K562 (cell line): Measurements from ENCODE around the gene CDC45. TPM values are rescaled to one million over a fixed set of nuclear protein-coding genes. Genes with fewer than 3 reads are reported as not detected.

Source experiments
- ATAC-seq: fragments of 200-7000 bp; cut with Tn5 transposase; 3 replicates; pipeline ENCODE4 v1.9.1; 2020; ENCODE audit warnings: moderate library complexity
- BruUV-seq: library from RNA; stranded (reverse); fragments of 400-500 nt; replicated peaks from 2 replicates; lab custom pipeline; 2021; lab: Mats Ljungman, UMichigan
- CTCF ChIA-PET: fragments of 300-600 bp; formaldehyde crosslinking; extraction: SDS; loops from one replicate; lab custom pipeline; 2021; ENCODE audit warnings: low intra/inter-chr PET ratio; lab: Yijun Ruan, JAX
- POLR2A ChIA-PET: fragments of 300-600, 350-650 bp; sonication (Branson Sonifier 250); formaldehyde crosslinking; extraction: SDS; loops from one replicate; lab custom pipeline; 2021; ENCODE audit warnings: antibody characterized with exemption, inconsistent platforms; lab: Yijun Ruan, JAX
- DNase-seq, 4 experiments: peaks; one replicate each; pipeline versions ENCODE4 v3.0.0 to v3.0.0-alpha.2; 2011 to 2018; ENCODE audit warnings: low spot score in 3 of 4, mixed read lengths in 3 of 4; ENCODE audit errors: extremely low read depth in 1 of 4
- FAIRE-seq: peaks from 2 replicates; lab custom pipeline; 2011; peaks lifted over from hg19 to GRCh38; lab: Jason Lieb, UNC
- H2AFZ ChIP-seq: 2 replicates; pipeline ENCODE4 v1.6.0; 2011; ENCODE audit warnings: low read depth, low read length, control low read depth, inconsistent platforms
- H3K27ac ChIP-seq: fragments of 200-600 bp; 3 replicates; pipeline ENCODE4 v1.8.0; 2011; ENCODE audit warnings: low read depth, mild to moderate bottlenecking, control low read depth, inconsistent platforms, low read length, moderate library complexity, mixed read lengths; ENCODE audit errors: extremely low read depth
- H3K27me3 ChIP-seq, 2 experiments: fragments of 300-600 bp in 1 of 2; 2 replicates in 1 of 2; 3 replicates in 1 of 2; pipeline versions ENCODE4 v1.6.0 to v1.8.0; 2011; ENCODE audit warnings: inconsistent platforms in 2 of 2, low read length in 2 of 2, mild to moderate bottlenecking in 1 of 2, mixed read lengths in 1 of 2, moderate library complexity in 1 of 2; ENCODE audit not compliant: control insufficient read depth in 2 of 2, insufficient read depth in 2 of 2
- H3K36me3 ChIP-seq: fragments of 300-600 bp; 3 replicates; pipeline ENCODE4 v1.8.0; 2011; ENCODE audit warnings: mild to moderate bottlenecking, low read length, inconsistent platforms; ENCODE audit not compliant: control insufficient read depth, insufficient read depth
- H3K4me1 ChIP-seq, 2 experiments: fragments of 200-600 bp in 1 of 2; replicated peaks in 1 of 2; 2 replicates in 1 of 2; 3 replicates in 1 of 2; pipeline versions ENCODE4 v1.5.1 to v1.8.0; 2011; ENCODE audit warnings: inconsistent platforms in 2 of 2, low read length in 2 of 2, mild to moderate bottlenecking in 1 of 2, mixed read lengths in 1 of 2, moderate library complexity in 1 of 2; ENCODE audit not compliant: control insufficient read depth in 2 of 2, insufficient read depth in 2 of 2
- H3K4me2 ChIP-seq: 2 replicates; pipeline ENCODE4 v1.6.1; 2011; ENCODE audit warnings: low read length, control low read depth, inconsistent platforms, mixed read lengths; ENCODE audit not compliant: insufficient read depth
- H3K4me3 ChIP-seq: fragments of 200-600 bp; sonication (generic), shearing (Covaris generic); 2 replicates; pipeline ENCODE4 v1.5.1; 2016; ENCODE audit warnings: control low read depth, inconsistent platforms
- H3K79me2 ChIP-seq: fragments of 200-600 bp; 3 replicates; pipeline ENCODE4 v1.8.0; 2011; ENCODE audit warnings: low read length, inconsistent platforms; ENCODE audit not compliant: control insufficient read depth, insufficient read depth
- H3K9ac ChIP-seq, 2 experiments: 2 replicates each; pipeline versions ENCODE4 v1.6.0 to v1.6.1; 2011; ENCODE audit warnings: low read depth in 2 of 2, low read length in 2 of 2, control low read depth in 1 of 2, inconsistent platforms in 1 of 2, mild to moderate bottlenecking in 1 of 2, mixed read lengths in 1 of 2; ENCODE audit not compliant: insufficient read depth in 1 of 2
- H3K9me1 ChIP-seq: one replicate; pipeline ENCODE4 v1.6.0; 2011; ENCODE audit warnings: inconsistent platforms, mild to moderate bottlenecking, low read length, moderate library complexity; ENCODE audit not compliant: control insufficient read depth, insufficient read depth
- H3K9me3 ChIP-seq: replicated peaks from 2 replicates; pipeline ENCODE4 v1.5.1; 2011; ENCODE audit warnings: low read depth, low read length, inconsistent platforms; ENCODE audit not compliant: control insufficient read depth, insufficient read depth
- H4K20me1 ChIP-seq: replicated peaks from 2 replicates; pipeline ENCODE4 v1.6.1; 2011; ENCODE audit warnings: low read length, inconsistent platforms, mixed read lengths; ENCODE audit not compliant: control insufficient read depth, insufficient read depth
- CLOCK ChIP-seq: fragments of 250-450 bp; sonication (Bioruptor Pico); IDR thresholded peaks from 2 replicates; pipeline ENCODE4 v1.4.0; 2020; ENCODE audit warnings: mild to moderate bottlenecking, moderate library complexity, borderline replicate concordance
- COPS2 ChIP-seq: fragments of 450-650 bp; conservative IDR thresholded peaks from 2 replicates; pipeline ENCODE4 v1.6.1; 2016; ENCODE audit warnings: mild to moderate bottlenecking, moderate library complexity
- HEY1 ChIP-seq: fragments of 250-450 bp; sonication (Bioruptor Pico); IDR thresholded peaks from 2 replicates; pipeline ENCODE4 v1.5.0; 2020; ENCODE audit warnings: mild to moderate bottlenecking, moderate library complexity, borderline replicate concordance
- ID3 ChIP-seq, 2 experiments: fragments of 250-450 bp in 1 of 2; fragments of 450-650 bp in 1 of 2; sonication (Bioruptor Pico) in 1 of 2; IDR thresholded peaks; 2 replicates each; pipeline versions ENCODE4 v1.6.1 to v1.8.0; 2016 to 2021; ENCODE audit warnings: mild to moderate bottlenecking in 2 of 2, moderate library complexity in 2 of 2, missing compliant biosample characterization in 1 of 2, missing genetic modification characterization in 1 of 2
- MAFG ChIP-seq: fragments of 450-650 bp; conservative IDR thresholded peaks from 2 replicates; pipeline ENCODE4 v1.6.1; 2016; ENCODE audit warnings: missing genetic modification characterization, missing compliant biosample characterization
- POLR2A ChIP-seq: fragments of 450-650 bp; conservative IDR thresholded peaks from 2 replicates; pipeline ENCODE4 v1.6.1; 2016
- POLR2AphosphoS2 ChIP-seq: IDR thresholded peaks from 2 replicates; pipeline ENCODE4 v1.6.1; 2012; ENCODE audit warnings: low read length, improper control_type of control experiment
- POLR2B ChIP-seq: fragments of 450-650 bp; IDR thresholded peaks from 2 replicates; pipeline ENCODE4 v1.6.1; 2018; ENCODE audit warnings: low read depth; ENCODE audit not compliant: partially characterized antibody
- POLR2H ChIP-seq: IDR thresholded peaks from 2 replicates; pipeline ENCODE4 v1.6.1; 2016; ENCODE audit warnings: missing genetic modification characterization, low read depth, mild to moderate bottlenecking, control low read depth, missing compliant biosample characterization, moderate library complexity
- ZNF280B ChIP-seq: fragments of 250-450 bp; sonication (Bioruptor Pico); IDR thresholded peaks from 2 replicates; pipeline ENCODE4 v1.5.1; 2021; ENCODE audit warnings: mild to moderate bottlenecking
- ZNF316 ChIP-seq: fragments of 450-650 bp; IDR thresholded peaks from 2 replicates; pipeline ENCODE4 v1.6.1; 2016
- WGBS: fragments of 100-300 bp; shearing (Covaris generic); methylation state at CpG from one replicate; pipeline ENCODE4 v1.1.6; 2016; ENCODE audit warnings: low coverage, mixed read lengths; ENCODE audit not compliant: insufficient coverage; ENCODE audit errors: missing lambda C conversion rate; 5-methylcytosine and 5-hydroxymethylcytosine counted together
- in situ Hi-C: fragments of 300-500 bp; cut with MboI; formaldehyde crosslinking; loops from 4 replicates; pipeline ENCODE4 v1.15.0; 2018; ENCODE audit warnings: inconsistent platforms, mixed read lengths
- intact Hi-C: fragments of 100-400 bp; cut with micrococcal nuclease; formaldehyde crosslinking; loops from 2 replicates; pipeline ENCODE4 v1.14.2; 2022
- polyA plus RNA-seq, 8 experiments: library from polyadenylated mRNA; depleted of rRNA in 4 of 8; stranded (reverse) in 5 of 8; unstranded in 3 of 8; fragments of >200 nt; fragmentation: Nextera tagmentation in 2 of 8; fragmentation: Illumina TruSeq in 1 of 8; extraction: Ambion mirVana in 2 of 8; extraction: Trizol in 1 of 8; gene quantifications; 2 replicates each; pipeline versions ENCODE4 v1.2.1 to v1.2.3, GENCODE V29; 2011 to 2014; ENCODE audit warnings: inconsistent platforms in 1 of 8, missing spikeins in 1 of 8
- total RNA-seq, 7 experiments: library from RNA; depleted of rRNA in 6 of 7; stranded (reverse); fragments of >200 nt in 6 of 7; fragmentation: Illumina TruSeq in 2 of 7; extraction: Trizol in 2 of 7; gene quantifications; 2 replicates each; pipeline versions ENCODE4 v1.2.1 to v1.2.3, GENCODE V29; 2011 to 2021; ENCODE audit warnings: low replicate concordance in 1 of 7
- TF ChIP-seq, protein P1 (sequence below): IDR thresholded peaks from 2 replicates; pipeline ENCODE4 v1.6.1; 2011; ENCODE audit not compliant: insufficient read length; ENCODE audit errors: extremely low read depth

Gene CDC45
- total and polyA plus RNA-seq, 9 of the 15 experiments (the other 6 are each of a cell fraction or from before 2014, with no cell fraction given): 251 to 580 (median 410) TPM

DNA sequence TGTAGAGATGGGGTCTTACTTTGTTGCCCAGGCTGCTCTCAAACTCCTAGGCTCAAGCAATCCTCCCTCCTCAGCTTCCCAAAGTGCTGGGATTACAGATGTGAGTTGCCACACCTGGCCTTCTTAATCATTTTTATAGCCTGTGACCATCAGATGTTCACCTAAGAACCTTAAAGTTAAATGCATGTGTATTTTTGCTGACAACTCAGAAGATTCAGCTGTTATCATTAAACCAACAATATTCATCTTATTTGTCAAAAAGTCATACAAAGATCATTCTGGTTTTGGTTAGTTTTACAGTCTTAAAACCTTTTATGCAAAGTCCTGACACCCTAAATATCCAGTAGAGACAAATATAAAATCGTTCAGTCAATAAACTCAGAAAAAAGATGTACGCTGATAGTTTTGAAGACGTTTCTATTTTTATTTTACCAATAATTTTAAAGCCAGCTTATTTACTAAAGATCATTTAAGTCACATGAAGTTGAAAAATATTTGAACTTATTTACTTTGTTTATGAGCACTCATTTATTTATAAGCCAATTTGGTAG lies 22.3 kb downstream of the CDC45 start:
- no TSS peak for BruUV-seq

More for the DNA sequence above, 22.3 kb downstream of the CDC45 start:
- intact Hi-C loops (no loop called here), in situ Hi-C loops (loop anchor here (10.0 kb wide), 1 partner anchor 843 kb away; no protein-coding TSS in a partner anchor)
- peaks cover 99% of the 10 kb centered on the region for H3K36me3 ChIP-seq
- FAIRE-seq (no peak), ATAC-seq (no peak), DNase-seq (no peak)
- ChIA-PET POLR2A (interaction anchor here (0.6 to 5.1 kb wide), 16 partner anchors 6 to 728 kb away, joined by 3 to 46 read pairs (median 6); partner anchors contain the start of genes CDC45 and UFD1), CTCF (no interaction called here)
- no peaks in the 10 kb centered on the region for H3K27me3 ChIP-seq
- peaks cover 0 to 2% of the 10 kb centered on the region in 2 experiments; a peak in 3 of 5 replicates for H3K4me1 ChIP-seq
- H3K4me3 ChIP-seq: no peak overlapping the region
- H4K20me1 ChIP-seq: peaks cover 1% of the 10 kb centered on the region; the same call in 1 of the 2 replicates
- H2AFZ ChIP-seq: no peak overlapping the region
- no peak overlapping the region for H3K9ac ChIP-seq
- WGBS: 80% methylated on average over 3 of the region's 3 CpGs
- no peaks in the 10 kb centered on the region for H3K9me3 ChIP-seq
- no peaks in the 10 kb centered on the region for H3K9me1 ChIP-seq
- H3K79me2 ChIP-seq: no peaks in the 10 kb centered on the region
- no peak overlapping the region for H3K27ac ChIP-seq
- no peak overlapping the region for H3K4me2 ChIP-seq
- TF ChIP-seq CLOCK (CRISPR knock-in tag) (no peak), POLR2H (tag) (peak; percentile 62; the same call in 1 of the 2 replicates), MAFG (tag) (peak; percentile 56; the same call in 1 of the 2 replicates), POLR2AphosphoS2 (no peak; the same call in 1 of the 2 replicates), ZNF280B (CRISPR knock-in tag) (no peak), HEY1 (CRISPR knock-in tag) (0 out of 2 replicates have a peak, but pooled peaks have one; percentile 62), COPS2 (no peak), ZNF316 (peak; percentile 88), ID3 (CRISPR knock-in tag; IDR thresholded peaks at IDR 0.05) (peak; percentile 5; the same call in 1 of the 2 replicates), ID3 (tag; IDR thresholded peaks at IDR 0.05) (no peak), POLR2A (0 out of 2 replicates have a peak, but pooled peaks have one; percentile 1), POLR2B (peak; percentile 31)
- TF ChIP-seq, protein P1, sequence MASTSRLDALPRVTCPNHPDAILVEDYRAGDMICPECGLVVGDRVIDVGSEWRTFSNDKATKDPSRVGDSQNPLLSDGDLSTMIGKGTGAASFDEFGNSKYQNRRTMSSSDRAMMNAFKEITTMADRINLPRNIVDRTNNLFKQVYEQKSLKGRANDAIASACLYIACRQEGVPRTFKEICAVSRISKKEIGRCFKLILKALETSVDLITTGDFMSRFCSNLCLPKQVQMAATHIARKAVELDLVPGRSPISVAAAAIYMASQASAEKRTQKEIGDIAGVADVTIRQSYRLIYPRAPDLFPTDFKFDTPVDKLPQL: no peak
